Esophagus muscularis mucosa (tissue), 4 donors: ENCODE data around the gene TMEM221. TPM values are rescaled to one million over a fixed set of nuclear protein-coding genes. Genes with fewer than 3 reads are reported as not detected.

ENCODE experiments used
- DNase-seq: peaks from one replicate; pipeline ENCODE4 v3.0.0-alpha.2; 2017; ENCODE audit errors: extremely low spot score
- H3K27ac ChIP-seq, 4 donors: fragments of 200-600 bp; sonication (generic); replicated peaks in 1 of 4; 1 replicate in 3 of 4; 2 replicates in 1 of 4; pipeline ENCODE4 v1.5.1; 2016 to 2019; ENCODE audit warnings: mild to moderate bottlenecking in 1 of 4
- H3K27me3 ChIP-seq, 4 donors: fragments of 200-600 bp; sonication (generic); one replicate each; pipeline versions ENCODE4 v1.5.1 to v1.6.0; 2016 to 2019
- H3K36me3 ChIP-seq, 4 donors: fragments of 200-600 bp; sonication (generic); one replicate each; pipeline ENCODE4 v1.5.1; 2016 to 2019
- H3K4me1 ChIP-seq, 4 donors: fragments of 200-600 bp; sonication (generic); one replicate each; pipeline ENCODE4 v1.5.1; 2016 to 2019
- H3K4me3 ChIP-seq, 4 donors: fragments of 200-600 bp; sonication (generic); 1 replicate in 2 of 4; 2 replicates in 2 of 4; pipeline ENCODE4 v1.5.1; 2016 to 2019; ENCODE audit warnings: mild to moderate bottlenecking in 4 of 4, moderate library complexity in 1 of 4
- H3K9me3 ChIP-seq, 4 donors: fragments of 200-600 bp; sonication (generic); 1 replicate in 3 of 4; 2 replicates in 1 of 4; pipeline ENCODE4 v1.5.1; 2016 to 2019
- EP300 ChIP-seq: sonication (generic); formaldehyde crosslinking; IDR thresholded peaks from one replicate; pipeline ENCODE4 v1.6.1; 2017; ENCODE audit warnings: antibody characterized with exemption
- POLR2A ChIP-seq: fragments of 450-650 bp; IDR thresholded peaks from one replicate; pipeline ENCODE4 v1.6.1; 2017; ENCODE audit warnings: antibody characterized with exemption, moderate library complexity, mild to moderate bottlenecking, low read depth
- POLR2AphosphoS5 ChIP-seq, 2 donors: sonication (generic); formaldehyde crosslinking; IDR thresholded peaks; one replicate each; pipeline ENCODE4 v1.6.1; 2017; ENCODE audit warnings: antibody characterized with exemption in 2 of 2
- WGBS: methylation state at CpG from one replicate; pipeline ENCODE4 v1.1.5; 2018; 5-methylcytosine and 5-hydroxymethylcytosine counted together
- intact Hi-C: fragments of 100-400 bp; cut with DNase I; formaldehyde crosslinking; loops from one replicate; pipeline ENCODE4 v1.15.1; 2023
- total RNA-seq, 4 donors: library from RNA; depleted of rRNA; stranded (reverse); fragments of >200 nt; gene quantifications; one replicate each; pipeline versions ENCODE4 v1.1.0 to v1.2.1, GENCODE V29; 2016
- TF ChIP-seq, protein P1 (sequence below), 3 experiments: fragments of 200-600 bp in 2 of 3; fragments of 450-650 bp in 1 of 3; sonication (generic) in 2 of 3; IDR thresholded peaks; one replicate each; pipeline ENCODE4 v1.5.1; 2017 to 2019; ENCODE audit warnings: antibody characterized with exemption in 3 of 3, mild to moderate bottlenecking in 2 of 3, moderate library complexity in 1 of 3

Gene TMEM221
- total RNA-seq, 4 donors from 2014 or later: 0.26 to 0.75 TPM; not detected in 2

DNA sequence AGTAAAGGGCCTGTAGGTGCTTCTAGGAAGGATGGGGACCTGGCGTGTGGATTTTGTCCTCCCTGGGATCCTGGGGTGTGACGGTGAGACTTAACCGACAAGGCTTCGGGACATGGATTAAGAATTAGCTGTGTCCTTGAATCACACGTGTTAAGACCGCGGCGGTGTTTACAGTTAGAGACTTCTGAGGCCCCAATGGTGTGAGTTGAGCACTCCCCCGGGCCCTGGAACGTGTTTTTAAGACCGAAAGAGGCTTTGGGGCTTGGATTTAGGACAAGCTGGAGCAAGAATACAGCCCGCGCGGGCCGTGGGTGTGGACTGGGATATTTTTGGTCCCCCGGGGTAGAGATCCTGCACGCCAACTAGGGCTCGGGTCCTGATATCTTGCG, 20.6 kb upstream of the TMEM221 start:
- no peak for TF ChIP-seq EP300
- TF ChIP-seq, protein P1, sequence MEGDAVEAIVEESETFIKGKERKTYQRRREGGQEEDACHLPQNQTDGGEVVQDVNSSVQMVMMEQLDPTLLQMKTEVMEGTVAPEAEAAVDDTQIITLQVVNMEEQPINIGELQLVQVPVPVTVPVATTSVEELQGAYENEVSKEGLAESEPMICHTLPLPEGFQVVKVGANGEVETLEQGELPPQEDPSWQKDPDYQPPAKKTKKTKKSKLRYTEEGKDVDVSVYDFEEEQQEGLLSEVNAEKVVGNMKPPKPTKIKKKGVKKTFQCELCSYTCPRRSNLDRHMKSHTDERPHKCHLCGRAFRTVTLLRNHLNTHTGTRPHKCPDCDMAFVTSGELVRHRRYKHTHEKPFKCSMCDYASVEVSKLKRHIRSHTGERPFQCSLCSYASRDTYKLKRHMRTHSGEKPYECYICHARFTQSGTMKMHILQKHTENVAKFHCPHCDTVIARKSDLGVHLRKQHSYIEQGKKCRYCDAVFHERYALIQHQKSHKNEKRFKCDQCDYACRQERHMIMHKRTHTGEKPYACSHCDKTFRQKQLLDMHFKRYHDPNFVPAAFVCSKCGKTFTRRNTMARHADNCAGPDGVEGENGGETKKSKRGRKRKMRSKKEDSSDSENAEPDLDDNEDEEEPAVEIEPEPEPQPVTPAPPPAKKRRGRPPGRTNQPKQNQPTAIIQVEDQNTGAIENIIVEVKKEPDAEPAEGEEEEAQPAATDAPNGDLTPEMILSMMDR (IDR thresholded peaks at IDR 0.05): no peak
- no peak for TF ChIP-seq POLR2AphosphoS5 (IDR thresholded peaks at IDR 0.05)
- no peak for TF ChIP-seq POLR2A
- DNase-seq: no peak
- intact Hi-C loops: loop anchor here (5.0 kb wide), 1 partner anchor 122 kb away; no protein-coding TSS in a partner anchor
- no peaks in the 10 kb centered on the region for H3K9me3 ChIP-seq
- peaks cover 0 to 4% (median 0%) of the 10 kb centered on the region in 4 donors for H3K36me3 ChIP-seq
- WGBS: 10% methylated on average over 17 of the region's 19 CpGs
- peak overlapping the region; percentile 63 to 94 (median 75) for H3K4me3 ChIP-seq
- H3K4me1 ChIP-seq: peaks cover 28 to 57% (median 44%) of the 10 kb centered on the region in 4 donors
- H3K27ac ChIP-seq: peak overlapping the region; percentile 87 to 94 (median 92)
- H3K27me3 ChIP-seq: no peaks in the 10 kb centered on the region

DNA sequence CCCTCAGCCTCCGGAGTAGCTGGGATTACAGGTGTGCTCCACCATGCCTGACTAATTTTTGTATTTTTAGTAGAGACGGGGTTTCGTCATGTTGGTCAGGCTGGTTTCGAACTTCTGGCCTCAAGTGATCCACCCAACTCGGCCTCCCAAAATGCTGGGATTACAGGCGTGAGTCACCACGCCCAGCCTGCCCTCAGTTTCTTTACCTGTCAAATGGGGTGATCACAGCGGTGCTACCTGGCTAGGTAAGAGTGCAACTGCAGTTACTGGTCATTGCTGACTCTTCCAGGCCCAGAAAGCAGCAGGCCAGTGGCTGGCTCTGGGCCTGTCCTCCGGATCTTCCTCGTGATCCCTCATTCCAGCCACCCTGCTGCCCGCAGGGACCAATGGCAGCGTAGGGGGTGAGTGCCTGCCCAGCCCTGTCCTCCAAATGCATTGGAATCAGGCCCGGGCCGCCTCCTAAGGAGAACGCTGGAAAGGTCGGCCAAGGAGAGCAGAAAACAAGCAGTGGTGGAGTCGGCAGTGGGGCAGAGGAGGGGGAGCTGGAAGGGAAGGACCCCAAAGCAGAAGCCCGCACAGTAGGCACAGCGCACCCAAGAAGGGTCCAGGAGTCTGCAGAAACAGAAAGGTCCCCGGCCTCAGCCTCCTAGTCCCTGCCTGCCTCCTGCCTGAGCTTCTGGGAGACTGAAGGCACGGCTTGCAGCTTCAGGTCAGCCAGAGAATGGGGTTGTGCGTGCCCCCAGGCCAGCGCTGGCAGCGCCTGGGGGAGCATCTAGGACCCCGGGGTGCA, 20.0 kb upstream of the TMEM221 start:
- Histone ChIP-seq H3K27ac (peak overlapping the region; percentile 87 to 94 (median 92)), H3K27me3 (no peaks in the 10 kb centered on the region), H3K9me3 (no peaks in the 10 kb centered on the region), H3K4me3 (peak overlapping the region; percentile 63 to 94 (median 75)), H3K4me1 (peaks cover 28 to 57% (median 42%) of the 10 kb centered on the region in 4 donors), H3K36me3 (peaks cover 0 to 3% (median 0%) of the 10 kb centered on the region in 4 donors)
- intact Hi-C loops: loop anchor here (5.0 kb wide), 1 partner anchor 121 kb away; no protein-coding TSS in a partner anchor
- 55% methylated on average over 20 of the region's 25 CpGs for WGBS
- DNase-seq: no peak
- peak; percentile 54 to 72 for TF ChIP-seq POLR2AphosphoS5 (IDR thresholded peaks at IDR 0.05)
- no peak for TF ChIP-seq POLR2A

DNA sequence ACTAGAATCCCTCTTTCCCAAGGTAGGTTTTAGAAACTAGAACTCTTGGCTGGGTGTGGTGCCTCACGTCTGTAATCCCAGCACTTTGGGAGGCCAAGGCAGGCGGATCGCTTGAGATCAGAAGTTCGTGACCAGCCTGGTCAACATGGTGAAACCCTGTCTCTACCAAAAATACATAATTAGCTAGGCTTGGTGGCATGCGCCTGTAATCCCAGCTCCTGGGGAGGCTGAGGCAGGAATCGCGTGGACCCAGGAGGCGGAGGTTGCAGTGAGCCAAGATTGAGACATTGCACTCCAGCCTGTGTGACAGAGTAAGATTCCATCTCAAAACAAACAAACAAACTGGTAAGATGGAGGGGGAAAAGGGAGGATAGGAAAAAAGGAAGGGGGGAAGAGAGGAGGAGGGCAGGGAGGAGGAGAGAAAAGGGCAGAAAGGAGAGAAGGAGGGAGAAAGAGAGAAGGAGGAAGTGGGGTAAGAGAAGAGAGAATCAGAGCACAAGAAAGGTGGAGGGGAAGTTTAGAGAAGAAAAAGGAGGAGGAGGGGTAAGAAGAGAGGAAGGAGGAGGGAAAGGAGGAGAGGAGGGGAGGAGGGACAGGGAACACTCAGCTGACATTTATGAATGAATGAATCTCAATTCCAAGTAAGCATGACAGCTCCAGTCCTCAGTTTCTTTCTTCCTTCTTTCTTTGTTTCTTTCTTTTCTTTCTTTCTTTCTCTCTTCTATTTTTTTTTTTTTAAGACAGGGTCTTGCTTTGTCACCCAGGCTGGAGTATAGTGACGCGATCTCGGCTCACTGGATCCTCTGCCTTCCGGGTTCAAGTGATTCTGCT, 19.2 kb upstream of the TMEM221 start:
- Histone ChIP-seq H3K36me3 (no peaks in the 10 kb centered on the region), H3K27me3 (peaks cover 0 to 1% (median 0%) of the 10 kb centered on the region in 4 donors), H3K4me1 (peaks cover 28 to 49% (median 41%) of the 10 kb centered on the region in 4 donors), H3K4me3 (no peak overlapping the region), H3K27ac (peak overlapping the region; percentile 87 to 94 (median 92)), H3K9me3 (no peaks in the 10 kb centered on the region)
- WGBS: 75% methylated on average over 12 of the region's 12 CpGs
- no peak for DNase-seq
- intact Hi-C loops: loop anchor here (5.0 kb wide), 1 partner anchor 120 kb away; no protein-coding TSS in a partner anchor
- TF ChIP-seq, protein P1 (IDR thresholded peaks at IDR 0.05): no peak
- TF ChIP-seq EP300: no peak
- no peak for TF ChIP-seq POLR2AphosphoS5 (IDR thresholded peaks at IDR 0.05)
- no peak for TF ChIP-seq POLR2A

DNA sequence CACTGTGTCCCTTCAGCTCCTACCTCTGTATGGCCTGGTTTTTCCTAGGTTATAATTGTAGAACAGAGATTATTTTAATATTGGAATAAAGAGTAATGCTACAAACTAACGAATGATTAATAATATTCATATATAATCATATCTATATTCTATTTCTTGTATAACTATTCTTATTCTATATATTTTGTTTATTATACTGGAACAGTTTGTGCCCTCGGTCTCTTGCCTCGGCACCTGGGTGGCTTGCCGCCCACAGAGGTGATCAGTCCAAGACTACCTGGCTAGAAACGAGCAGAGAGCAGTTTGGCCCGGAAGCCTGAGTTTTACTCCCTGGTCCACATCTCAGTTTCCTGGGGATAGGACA, 18.0 kb upstream of the TMEM221 start:
- TF ChIP-seq, protein P1 (IDR thresholded peaks at IDR 0.05): no peak
- Histone ChIP-seq H3K4me3 (no peak overlapping the region), H3K36me3 (no peaks in the 10 kb centered on the region), H3K27me3 (peaks cover 0 to 14% (median 0%) of the 10 kb centered on the region in 4 donors), H3K4me1 (peaks cover 25 to 37% (median 34%) of the 10 kb centered on the region in 4 donors), H3K27ac (no peak overlapping the region), H3K9me3 (no peaks in the 10 kb centered on the region)
- 42% methylated on average over 6 of the region's 6 CpGs for WGBS
- no peak for DNase-seq
- intact Hi-C loops: loop anchor here (5.0 kb wide), 1 partner anchor 119 kb away; no protein-coding TSS in a partner anchor
